HG03565 (cell line): Measurements from ENCODE around the gene OR10A4.
"Not testable (repeated sequence)": the region's sequence is repeated elsewhere in the genome, so short reads cannot be mapped to it uniquely, and the experiment has no call there.

Experiments
- ATAC-seq: cut with Tn5 transposase; IDR thresholded peaks from one replicate; pipeline ENCODE4 v1.9.1; 2021; ENCODE audit warnings: mild to moderate bottlenecking, moderate library complexity; ENCODE audit not compliant: unreplicated experiment

OR10A4 gene

GRCh38 chr11:6894097-6894496 is 17.7 kb downstream of the OR10A4 start:
- no peak for ATAC-seq

- peak; percentile 91 for ATAC-seq
These were observed 18.6 kb downstream of the OR10A4 start for GRCh38 chr11:6895010-6895409.

- ATAC-seq = no peak
These were observed 22.5 kb downstream of the OR10A4 start for GRCh38 chr11:6898911-6899310.

- ATAC-seq = no peak
These were observed 24.0 kb downstream of the OR10A4 start for GRCh38 chr11:6900327-6900999.

GRCh38 chr11:6904804-6905203 is 28.4 kb downstream of the OR10A4 start:
- ATAC-seq = not testable (repeated sequence)

GRCh38 chr11:6911378-6911777 is 35.0 kb downstream of the OR10A4 start:
- no peak for ATAC-seq

- no peak for ATAC-seq
These were observed 35.5 kb downstream of the OR10A4 start for GRCh38 chr11:6911948-6912347.

- ATAC-seq = no peak
These were observed 43.3 kb downstream of the OR10A4 start for GRCh38 chr11:6919698-6920097.

- no peak for ATAC-seq
These were observed 44.3 kb downstream of the OR10A4 start, which contains the start of gene OR2D3 for GRCh38 chr11:6920702-6921101. OR2D3 (plus strand) TSS chr11:6921002; CDS start chr11:6921002, 0 bp downstream.

GRCh38 chr11:6925007-6925577 is 48.7 kb downstream of the OR10A4 start:
- no peak for ATAC-seq

GRCh38 chr11:6925636-6926207 is 49.3 kb downstream of the OR10A4 start:
- ATAC-seq = no peak

GRCh38 chr11:6926208-6927029 is 50.0 kb downstream of the OR10A4 start, which contains the start of gene ZNF215:
ZNF215 (plus strand) TSS chr11:6926426; CDS start chr11:6932273, 5,847 bp downstream.
- peak; percentile 50 for ATAC-seq

GRCh38 chr11:6927030-6927617 is 50.7 kb downstream of the OR10A4 start:
- ATAC-seq = peak; percentile 54
